HG03103 (cell line): Measurements from ENCODE around the gene IFIT1B.
"Not testable (repeated sequence)": the region's sequence is repeated elsewhere in the genome, so short reads cannot be mapped to it uniquely, and the experiment has no call there.

ENCODE experiments used
- ATAC-seq: cut with Tn5 transposase; IDR thresholded peaks from one replicate; pipeline ENCODE4 v1.9.1; 2021; ENCODE audit warnings: low read depth; ENCODE audit not compliant: unreplicated experiment

The IFIT1B gene

DNA sequence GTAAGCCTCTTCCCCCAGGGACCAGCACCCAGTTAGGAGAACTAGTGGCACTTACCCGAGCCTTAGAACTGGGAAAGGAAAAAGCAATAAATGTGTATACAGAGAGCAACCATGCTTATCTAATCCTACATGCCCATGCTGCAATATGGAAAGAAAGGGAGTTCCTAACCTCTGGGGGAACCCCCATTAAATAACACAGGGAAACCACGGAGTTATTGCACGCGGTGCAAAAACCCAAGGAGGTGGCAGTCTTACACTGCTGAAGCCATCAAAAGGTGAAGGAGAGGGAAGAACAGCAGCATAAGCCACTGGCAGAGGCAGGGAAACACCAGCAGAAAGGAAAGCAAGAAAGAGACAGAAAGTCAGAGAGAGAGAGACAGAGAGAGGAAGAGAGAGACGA lies 32.7 kb downstream of the IFIT1B start:
- ATAC-seq, result not testable (repeated sequence)

- not testable (repeated sequence) for ATAC-seq
Measured at GRCh38 chr10:89411135-89411534, 33.3 kb downstream of the IFIT1B start.

- ATAC-seq, result not testable (repeated sequence)
Measured at GRCh38 chr10:89412276-89412675, 34.4 kb downstream of the IFIT1B start.

- no peak for ATAC-seq
Measured at GRCh38 chr10:89413398-89413912, 35.6 kb downstream of the IFIT1B start.

GRCh38 chr10:89414146-89414878 lies 36.5 kb downstream of the IFIT1B start, which contains the start of gene IFIT5:
TSS of gene IFIT5 (plus strand) at chr10:89414568. CDS start at chr10:89414799, 231 bp downstream.
- peak; percentile 72 for ATAC-seq

- ATAC-seq, result peak; percentile 14
Measured at GRCh38 chr10:89414879-89415821, 37.3 kb downstream of the IFIT1B start.

DNA sequence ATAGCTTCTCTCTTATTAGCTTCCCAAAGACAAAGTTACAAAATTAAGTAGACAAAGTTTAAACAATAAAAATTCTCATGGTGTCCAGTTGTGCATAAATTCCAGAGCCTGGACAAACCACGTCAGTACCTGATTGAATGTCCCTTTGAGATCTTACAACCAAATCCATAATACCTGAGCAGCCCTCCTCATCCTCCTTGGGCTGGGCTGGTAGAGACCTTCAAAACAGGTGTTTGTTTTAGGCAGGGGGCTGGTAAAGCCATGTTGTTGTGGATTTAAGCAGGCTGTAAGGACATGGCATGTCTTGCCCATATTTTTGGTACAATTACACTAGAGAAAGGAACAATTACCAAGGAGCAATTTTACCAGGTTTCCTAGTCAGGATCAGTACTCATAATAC lies 38.6 kb downstream of the IFIT1B start:
- no peak for ATAC-seq

GRCh38 chr10:89419548-89419947 lies 41.7 kb downstream of the IFIT1B start:
- ATAC-seq, result no peak

DNA sequence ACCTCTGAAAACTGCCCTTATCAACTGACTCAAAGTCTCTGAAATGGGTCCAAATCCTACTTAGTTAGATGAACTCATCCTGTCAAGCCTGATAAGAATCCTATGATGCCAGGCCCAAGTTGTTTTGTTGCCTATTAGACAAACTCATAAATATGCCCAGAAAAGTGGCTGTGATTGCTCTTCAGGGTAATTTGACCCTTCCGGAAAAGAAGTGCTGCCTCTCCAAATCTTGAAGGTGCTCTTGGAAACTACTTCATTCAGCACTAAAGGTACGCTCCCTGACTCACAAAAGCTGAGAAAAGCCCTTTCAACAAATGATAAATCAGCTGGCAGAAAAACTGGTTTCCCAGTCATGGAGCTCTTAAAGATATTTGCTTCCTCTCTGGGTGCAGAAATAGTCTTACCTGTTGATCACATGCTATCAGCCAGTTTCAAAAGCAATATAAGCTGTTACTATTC lies 43.2 kb downstream of the IFIT1B start:
- ATAC-seq, result no peak

- no peak for ATAC-seq
Measured at GRCh38 chr10:89425000-89425399, 47.1 kb downstream of the IFIT1B start.

GRCh38 chr10:89426230-89426868 lies 48.5 kb downstream of the IFIT1B start:
- no peak for ATAC-seq

GRCh38 chr10:89427629-89428028 lies 49.8 kb downstream of the IFIT1B start:
- no peak for ATAC-seq

GRCh38 chr10:89428877-89429276 lies 51.0 kb downstream of the IFIT1B start:
- ATAC-seq, result no peak

DNA sequence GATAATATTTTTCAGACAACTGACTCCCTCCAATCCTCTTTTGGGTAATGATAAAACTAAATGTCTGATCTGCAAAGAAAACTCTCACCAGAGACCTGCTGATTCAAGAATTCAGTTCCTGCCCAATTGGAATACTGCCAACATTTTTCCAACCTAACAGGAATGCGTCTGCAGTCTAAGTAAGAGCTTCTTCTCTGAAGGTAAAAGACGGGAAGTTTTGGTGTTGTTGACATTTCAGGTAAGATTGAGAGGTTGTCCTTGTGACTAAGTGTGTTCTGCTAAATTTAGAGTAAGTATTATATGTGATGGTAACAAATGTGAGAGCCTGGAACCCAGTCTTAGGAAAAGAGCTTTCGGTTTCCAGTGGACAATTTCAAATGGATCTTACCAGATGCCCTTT lies 54.1 kb downstream of the IFIT1B start:
- ATAC-seq, result no peak
